ENCODE results near the gene BRD7.

Gene BRD7

GRCh38 chr16:50389900-50390299 is 21.1 kb upstream of the BRD7 start:
- DNase-seq (ENCODE audit: low spot score): no peak

GRCh38 chr16:50388496-50388895 is 19.7 kb upstream of the BRD7 start:
- no peak for DNase-seq (ENCODE audit: low spot score)

DNA sequence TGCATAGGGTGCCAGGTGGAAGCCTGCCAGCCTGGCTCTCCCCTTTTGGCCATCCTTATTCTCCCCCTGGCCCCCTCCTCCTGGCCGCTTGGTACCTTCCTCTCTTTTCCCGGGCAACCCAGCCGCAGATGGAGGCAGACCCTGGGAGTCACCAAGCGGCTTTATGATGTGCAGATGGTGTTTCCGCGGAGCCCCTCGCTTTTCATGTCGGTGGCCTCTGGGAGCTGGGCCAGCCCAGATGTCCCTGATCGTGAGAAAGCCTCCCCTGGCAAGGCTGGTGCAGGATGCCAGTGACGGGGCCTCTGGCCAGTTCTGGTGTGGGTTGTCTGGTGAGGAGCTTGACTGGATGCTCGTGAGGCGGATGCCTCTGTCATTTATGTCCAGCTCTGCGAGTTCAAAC is 18.0 kb upstream of the BRD7 start:
- no peak for DNase-seq (ENCODE audit: low spot score)

DNA sequence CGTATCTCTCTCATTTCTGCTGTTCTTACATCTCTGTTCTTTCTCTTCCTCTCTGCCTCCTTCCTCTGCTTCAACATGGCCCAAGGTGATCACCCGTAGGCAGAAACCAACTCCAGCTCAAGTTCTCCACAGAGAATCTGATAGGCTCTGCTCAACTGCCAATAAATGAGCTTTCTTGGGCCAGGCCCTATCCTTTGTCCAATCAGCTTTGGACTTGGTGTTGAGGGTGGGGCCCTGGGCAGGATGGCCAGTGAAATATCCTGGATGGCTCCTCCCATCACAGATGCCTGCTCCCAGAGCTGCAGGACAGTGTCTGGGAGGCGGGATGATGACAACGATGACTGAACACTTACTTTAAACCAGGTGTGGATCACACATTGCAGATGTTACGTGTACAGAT is 17.4 kb upstream of the BRD7 start:
- peak; percentile 53 for DNase-seq (ENCODE audit: low spot score)

- no peak for DNase-seq (ENCODE audit: low spot score)
Measured at GRCh38 chr16:50384500-50385135, 15.8 kb upstream of the BRD7 start.

GRCh38 chr16:50381679-50382440 is 13.1 kb upstream of the BRD7 start:
- peak; percentile 50 for DNase-seq (ENCODE audit: low spot score)

GRCh38 chr16:50378417-50378816 is 9.6 kb upstream of the BRD7 start:
- DNase-seq (ENCODE audit: low spot score): no peak

DNA sequence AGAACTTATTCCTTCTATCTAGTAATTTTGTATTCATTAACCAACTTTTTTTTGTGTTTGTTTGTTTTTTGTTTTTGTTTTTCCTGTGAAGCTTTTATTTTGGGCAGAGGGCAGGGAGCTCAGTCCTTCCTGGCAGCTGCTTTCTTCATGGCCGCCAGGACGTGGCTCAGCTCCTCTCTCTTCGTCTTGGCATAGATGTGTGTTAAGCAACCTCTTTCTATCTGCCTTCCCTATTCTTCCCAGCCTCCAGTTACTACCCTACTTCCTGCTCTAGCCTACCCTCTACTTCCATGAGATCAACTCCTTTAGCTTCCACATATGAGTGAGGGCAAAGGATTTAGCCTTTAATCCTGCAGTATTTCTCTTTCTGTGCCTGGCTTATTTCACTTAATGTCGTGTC is 8.2 kb upstream of the BRD7 start:
- DNase-seq (ENCODE audit: low spot score): no peak

- no peak for DNase-seq (ENCODE audit: low spot score)
Measured at GRCh38 chr16:50373780-50374179, 5.0 kb upstream of the BRD7 start.

DNA sequence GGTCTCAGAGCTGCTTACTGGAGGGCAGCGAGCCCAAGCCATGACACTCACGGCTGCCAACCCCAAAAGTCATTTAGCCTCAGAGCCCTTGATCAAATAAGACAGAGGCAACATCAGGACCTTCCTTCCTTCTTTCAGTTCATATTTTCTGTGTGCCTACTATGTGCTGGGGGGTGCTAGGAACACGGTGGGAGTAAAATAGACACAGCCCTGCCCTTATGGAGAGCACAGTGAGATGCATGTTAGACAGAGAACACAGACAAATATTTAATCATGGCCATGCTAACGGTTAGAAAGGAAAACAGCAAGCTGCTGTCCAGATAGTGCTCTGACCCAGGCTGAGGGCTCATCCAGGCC is 4.5 kb upstream of the BRD7 start:
- no peak for DNase-seq (ENCODE audit: low spot score)

GRCh38 chr16:50372611-50373344 is 4.0 kb upstream of the BRD7 start:
- DNase-seq (ENCODE audit: low spot score): no peak

DNA sequence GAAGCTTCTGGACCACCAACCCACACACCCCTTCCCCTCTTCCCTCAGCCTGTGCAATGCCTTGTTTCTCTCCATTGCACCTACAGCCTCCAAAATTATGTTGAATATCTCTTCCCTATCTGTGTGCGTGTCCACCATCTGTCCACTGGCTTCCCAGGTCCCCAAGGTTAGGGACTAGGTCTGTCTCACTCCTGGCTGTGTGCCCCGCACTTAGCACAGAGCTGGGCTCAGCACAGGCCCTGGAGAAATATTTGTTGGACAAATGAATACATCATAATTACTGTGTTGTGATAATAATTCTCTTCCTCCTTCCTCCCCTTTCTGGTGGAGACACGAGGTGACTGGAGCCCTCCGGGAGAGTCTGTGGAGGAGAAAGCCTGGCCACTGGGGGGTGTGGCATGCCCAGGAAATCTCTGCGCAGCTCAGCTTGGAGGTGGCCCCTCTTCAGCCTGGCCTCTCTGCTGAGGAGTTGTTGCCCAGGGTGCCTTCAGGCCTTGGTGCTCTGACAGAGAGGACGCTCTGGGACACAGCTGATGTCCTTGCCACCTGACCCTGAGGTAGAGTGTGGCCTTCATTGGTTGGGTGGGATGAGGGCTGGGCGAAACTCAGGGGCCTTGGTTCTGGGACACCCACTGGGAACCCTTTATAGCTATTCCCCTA is 3.3 kb upstream of the BRD7 start:
- DNase-seq (ENCODE audit: low spot score): peak; percentile 25

GRCh38 chr16:50371036-50371716 is 2.4 kb upstream of the BRD7 start:
- DNase-seq (ENCODE audit: low spot score): no peak

DNA sequence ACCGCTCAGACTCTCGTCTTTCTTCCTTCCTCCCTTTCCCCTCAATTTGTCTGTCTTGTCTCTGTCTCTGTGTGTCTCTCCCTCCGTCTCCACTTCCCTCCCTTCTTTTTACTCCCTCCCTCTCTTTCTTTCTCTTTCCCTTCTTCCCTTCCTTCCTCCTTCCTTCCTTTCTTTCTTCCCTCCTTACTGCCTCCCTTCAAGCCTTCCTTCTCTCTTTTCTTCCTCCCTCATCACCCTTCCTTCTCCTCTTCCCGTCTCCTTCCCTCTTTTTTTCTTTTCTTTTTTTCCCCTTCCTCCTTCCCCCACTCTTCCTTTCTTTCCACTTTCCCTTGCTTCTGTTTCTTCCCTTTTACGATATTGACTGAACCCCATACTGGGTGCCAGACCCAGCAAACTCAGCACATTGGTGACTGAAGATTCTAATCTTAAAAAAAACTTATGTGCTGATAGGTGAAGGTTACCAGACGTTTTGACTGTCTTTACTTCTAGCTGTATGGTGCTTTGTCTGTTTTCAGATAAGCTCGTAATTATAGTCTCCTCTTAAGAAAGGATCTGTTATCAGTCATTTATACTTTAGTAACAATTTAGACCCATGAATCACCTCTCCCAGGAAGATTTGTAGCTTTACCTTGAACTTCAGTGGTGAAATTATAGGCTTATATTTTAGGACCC is 481 bp upstream of the BRD7 start:
- no peak for DNase-seq (ENCODE audit: low spot score)

DNA sequence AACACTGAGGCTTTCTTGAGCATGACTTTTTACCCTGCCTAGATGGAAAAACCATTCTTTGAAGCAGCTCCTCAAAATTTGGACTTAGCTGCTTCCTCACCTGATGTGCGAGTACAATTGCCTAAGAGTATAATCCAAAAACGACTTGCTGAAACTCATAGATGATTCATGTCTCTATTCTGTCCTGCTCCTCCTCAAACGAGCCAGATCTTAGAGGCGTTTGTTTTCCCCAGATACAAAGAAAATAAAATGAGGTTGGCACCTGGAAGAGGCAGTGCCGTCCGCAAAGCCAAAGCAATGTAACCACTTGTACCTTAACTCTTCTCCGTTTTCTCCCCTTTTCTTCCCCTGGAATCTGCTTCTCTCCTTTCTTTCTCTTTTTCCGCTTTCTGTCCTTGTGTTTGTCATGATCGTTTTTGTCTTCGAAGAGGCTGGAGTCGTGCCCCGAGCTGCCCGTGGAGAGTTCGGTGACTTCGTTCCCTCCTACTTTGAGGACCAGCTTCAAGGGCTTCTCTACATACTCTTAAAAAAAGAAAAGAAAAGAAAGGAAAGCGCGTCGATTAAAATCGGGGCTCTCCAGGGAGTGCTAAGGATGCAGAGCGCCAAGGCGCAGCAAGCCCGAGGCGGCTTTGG is 895 bp downstream of the BRD7 start:
- no peak for DNase-seq (ENCODE audit: low spot score)

DNA sequence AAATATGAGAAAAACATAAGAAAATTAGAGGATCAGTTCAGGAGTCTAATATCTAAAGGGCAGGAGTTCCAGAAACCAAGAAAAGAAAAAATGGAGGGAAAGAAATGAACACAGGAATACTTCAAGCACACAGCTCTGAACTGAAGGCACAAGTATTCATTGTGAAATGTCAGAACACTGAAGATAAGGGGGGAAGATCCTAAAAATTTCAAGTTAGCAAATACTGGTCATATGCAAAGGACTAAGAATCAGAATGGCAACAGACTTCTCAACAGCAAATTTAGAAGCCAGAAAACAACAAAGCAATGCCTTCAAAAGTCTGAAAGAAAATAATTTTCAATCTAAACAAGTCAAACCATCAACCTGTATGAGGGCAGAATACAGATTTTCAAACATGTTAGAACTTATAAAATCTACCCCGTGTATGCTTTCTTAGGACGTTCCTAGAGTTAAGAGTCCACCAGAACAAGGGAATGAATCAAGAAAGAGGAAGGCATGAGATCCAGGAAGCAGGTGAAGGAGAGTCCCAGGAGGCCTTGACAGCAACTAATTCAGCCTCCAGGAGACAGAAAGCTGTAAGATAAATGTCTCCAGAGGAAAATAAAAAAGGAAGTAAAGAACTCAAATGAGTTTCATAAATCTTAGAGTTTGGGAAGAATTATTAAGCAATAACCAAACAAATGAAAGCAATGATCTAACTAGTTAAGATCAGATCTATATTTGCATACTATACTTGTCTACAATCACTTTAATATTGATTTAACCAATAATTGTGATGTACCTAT is 2.8 kb downstream of the BRD7 start:
- no peak for DNase-seq (ENCODE audit: low spot score)

GRCh38 chr16:50363656-50364055 is 5.1 kb downstream of the BRD7 start:
- DNase-seq (ENCODE audit: low spot score): no peak

DNA sequence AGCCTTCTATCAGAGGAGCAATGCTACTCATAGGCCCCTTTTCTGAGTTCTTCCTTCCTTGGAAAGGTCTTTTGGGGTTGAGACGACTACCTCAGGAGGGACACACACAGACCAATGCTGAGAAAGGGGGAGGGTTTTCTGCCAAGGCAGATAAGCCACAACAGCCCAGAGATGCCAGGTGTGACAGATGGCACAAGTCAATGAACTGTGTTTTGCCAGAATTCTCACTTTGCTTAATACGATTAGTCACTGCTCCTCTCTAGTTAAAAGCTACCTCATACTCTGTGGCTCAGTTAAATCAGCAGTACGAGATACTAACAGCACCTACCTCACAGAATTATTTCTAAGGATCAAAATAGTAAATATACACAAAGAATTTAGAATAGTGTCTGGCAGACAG is 8.0 kb downstream of the BRD7 start:
- DNase-seq (ENCODE audit: low spot score): no peak

DNA sequence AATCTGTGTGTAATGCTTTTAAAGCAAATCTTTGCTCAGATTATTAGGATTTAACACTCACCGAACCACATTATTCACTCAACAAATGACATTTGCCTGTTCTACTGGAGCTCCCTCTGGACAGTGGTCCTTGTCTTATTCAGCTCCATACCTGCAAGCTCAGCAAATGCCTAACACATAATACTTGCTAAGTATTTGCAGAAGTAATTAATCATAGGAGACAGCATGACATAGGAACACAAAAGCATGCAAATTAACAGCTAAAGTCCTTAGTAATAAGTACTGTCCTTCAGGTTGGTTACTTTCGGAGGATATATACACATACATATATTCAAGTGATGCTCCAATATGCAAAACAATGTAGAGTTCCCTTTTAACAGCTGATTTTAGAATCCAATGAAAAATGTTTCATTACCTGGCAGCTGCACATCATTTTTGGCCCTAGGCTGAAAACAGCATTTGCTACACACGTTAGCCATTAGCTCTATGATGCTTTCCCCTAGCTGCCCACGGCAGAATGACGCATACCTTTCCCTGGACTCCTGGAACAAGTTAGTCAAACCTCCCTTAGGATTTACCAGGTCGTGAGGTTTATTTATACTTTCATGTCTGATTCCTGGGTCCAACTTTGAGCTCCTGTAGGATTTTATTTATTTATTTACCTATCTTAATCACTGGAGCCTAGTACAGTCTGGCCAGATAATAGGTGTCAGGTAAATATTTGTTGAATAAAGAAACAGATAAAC is 8.6 kb downstream of the BRD7 start:
- DNase-seq (ENCODE audit: low spot score): no peak

- DNase-seq (ENCODE audit: low spot score): no peak
Measured at GRCh38 chr16:50359626-50360025, 9.2 kb downstream of the BRD7 start.
